Naive thymus-derived CD8-positive, alpha-beta T cell (primary cell): ENCODE data around the gene GRIA1. TPM values are rescaled to one million over a fixed set of nuclear protein-coding genes. Genes with fewer than 3 reads are reported as not detected.
"Not testable (repeated sequence)": the region's sequence is repeated elsewhere in the genome, so short reads cannot be mapped to it uniquely, and the experiment has no call there.

Experiments
- ATAC-seq, 2 donors: fragments of 150-1000 bp; cut with Tn5 transposase in 1 of 2; sonication (Bioruptor Pico), chemical (Tn5 transposase) in 1 of 2; 1 replicate in 1 of 2; 2 replicates in 1 of 2; pipeline ENCODE4 v1.10.0; 2021; ENCODE audit warnings: mild to moderate bottlenecking in 2 of 2, moderate library complexity in 2 of 2
- POLR2A ChIA-PET: fragments of 350-600 bp; sonication (Branson Sonifier 250); formaldehyde crosslinking; loops from one replicate; lab custom pipeline; 2021; ENCODE audit warnings: antibody characterized with exemption; lab: Charles Lee
- DNase-seq, 10 donors: peaks; one replicate each; pipeline versions ENCODE4 v3.0.0 to v3.0.0-alpha.2; 2020 to 2022
- H3K27ac Mint-ChIP-seq, 10 donors: one replicate each; pipeline ENCODE4 v1.8.0; 2020 to 2022; ENCODE audit warnings: mild to moderate bottlenecking in 10 of 10, mixed read lengths in 10 of 10, moderate library complexity in 4 of 10, inconsistent platforms in 1 of 10
- H3K27me3 Mint-ChIP-seq, 5 donors: one replicate each; pipeline ENCODE4 v1.8.0; 2021 to 2022; ENCODE audit warnings: mixed read lengths in 5 of 5
- H3K36me3 Mint-ChIP-seq, 3 donors: one replicate each; pipeline ENCODE4 v1.8.0; 2020 to 2022; ENCODE audit warnings: mixed read lengths in 3 of 3, mild to moderate bottlenecking in 2 of 3, inconsistent platforms in 1 of 3
- H3K4me1 Mint-ChIP-seq, 4 donors: one replicate each; pipeline ENCODE4 v1.8.0; 2021 to 2022; ENCODE audit warnings: mixed read lengths in 4 of 4
- H3K4me3 Mint-ChIP-seq, 10 donors: one replicate each; pipeline ENCODE4 v1.8.0; 2020 to 2022; ENCODE audit warnings: mild to moderate bottlenecking in 10 of 10, mixed read lengths in 10 of 10, moderate library complexity in 6 of 10, inconsistent platforms in 1 of 10
- H3K9me3 Mint-ChIP-seq, 9 donors: one replicate each; pipeline ENCODE4 v1.8.0; 2020 to 2022; ENCODE audit warnings: mixed read lengths in 9 of 9, mild to moderate bottlenecking in 3 of 9, inconsistent platforms in 1 of 9, moderate library complexity in 1 of 9
- polyA plus RNA-seq, 3 donors: library from polyadenylated mRNA; unstranded; fragments of 300-500 nt; fragmentation: Illumina TruSeq; gene quantifications; one replicate each; pipeline ENCODE4 v1.2.3, GENCODE V29; 2021
- total RNA-seq, 8 experiments: library from RNA in 2 of 8; stranded (reverse) in 2 of 8; gene quantifications; one replicate each; pipeline ENCODE4 v1.2.3 and lab custom pipeline; 2021 to 2026

Gene GRIA1
- total and polyA plus RNA-seq, 5 experiments from 2014 or later, result not detected

GRCh38 chr5:153827397-153827796 is 336.9 kb downstream of the GRIA1 start:
- DNase-seq (no peak), ATAC-seq (no peak)
- H3K36me3 Mint-ChIP-seq, result no peaks in the 10 kb centered on the region
- H3K27ac Mint-ChIP-seq, result no peak overlapping the region
- peaks cover 0 to 9% (median 2%) of the 10 kb centered on the region in 5 donors for H3K27me3 Mint-ChIP-seq
- POLR2A ChIA-PET, result no interaction called here
- no peak overlapping the region for H3K4me3 Mint-ChIP-seq
- no peaks in the 10 kb centered on the region for H3K4me1 Mint-ChIP-seq
- peaks cover 2 to 13% (median 7%) of the 10 kb centered on the region in 9 donors for H3K9me3 Mint-ChIP-seq

- Mint-ChIP-seq H3K4me1 (no peaks in the 10 kb centered on the region), H3K9me3 (peaks cover 2 to 13% (median 7%) of the 10 kb centered on the region in 9 donors), H3K27ac (no peak overlapping the region), H3K4me3 (no peak overlapping the region), H3K36me3 (no peaks in the 10 kb centered on the region), H3K27me3 (peaks cover 0 to 12% (median 9%) of the 10 kb centered on the region in 5 donors)
- DNase-seq (no peak), ATAC-seq (no peak)
- POLR2A ChIA-PET, result no interaction called here
Measured at GRCh38 chr5:153829510-153830065, 339.1 kb downstream of the GRIA1 start.

- H3K4me1 Mint-ChIP-seq, result no peaks in the 10 kb centered on the region
- H3K27me3 Mint-ChIP-seq, result peaks cover 0 to 12% (median 3%) of the 10 kb centered on the region in 5 donors
- H3K27ac Mint-ChIP-seq, result no peak overlapping the region
- DNase-seq (no peak), ATAC-seq (no peak)
- H3K36me3 Mint-ChIP-seq, result no peaks in the 10 kb centered on the region
- no peak overlapping the region for H3K4me3 Mint-ChIP-seq
- POLR2A ChIA-PET, result no interaction called here
- peaks cover 0 to 13% (median 7%) of the 10 kb centered on the region in 9 donors for H3K9me3 Mint-ChIP-seq
Measured at GRCh38 chr5:153831973-153832372, 341.5 kb downstream of the GRIA1 start.

- peaks cover 0 to 3% (median 0%) of the 10 kb centered on the region in 9 donors for H3K9me3 Mint-ChIP-seq
- POLR2A ChIA-PET, result no interaction called here
- H3K4me3 Mint-ChIP-seq, result no peak overlapping the region
Measured at GRCh38 chr5:153835891-153836515, 345.5 kb downstream of the GRIA1 start.

GRCh38 chr5:153849303-153850113 is 359.0 kb downstream of the GRIA1 start:
- H3K4me1 Mint-ChIP-seq, DNase-seq, H3K27me3 Mint-ChIP-seq, POLR2A ChIA-PET, H3K4me3 Mint-ChIP-seq, H3K36me3 Mint-ChIP-seq, ATAC-seq, H3K27ac Mint-ChIP-seq: not testable (repeated sequence)
- H3K9me3 Mint-ChIP-seq, result peaks cover 0 to 15% (median 4%) of the 10 kb centered on the region in 9 donors

More at GRCh38 chr5:153835891-153836515, 345.5 kb downstream of the GRIA1 start:
- Mint-ChIP-seq H3K4me1 (peaks cover 0 to under 1% (median 0%) of the 10 kb centered on the region in 4 donors), H3K27ac (no peak overlapping the region), H3K36me3 (peaks cover 0 to under 1% (median 0%) of the 10 kb centered on the region in 3 donors), H3K27me3 (peaks cover 0 to 15% (median 3%) of the 10 kb centered on the region in 5 donors)
- ATAC-seq (no peak), DNase-seq (no peak)

- H3K4me1 Mint-ChIP-seq, result no peaks in the 10 kb centered on the region
- POLR2A ChIA-PET, result no interaction called here
- H3K9me3 Mint-ChIP-seq, result peaks cover 0 to 16% (median 4%) of the 10 kb centered on the region in 9 donors
- DNase-seq (no peak), ATAC-seq (no peak)
- peaks cover 5 to 17% (median 8%) of the 10 kb centered on the region in 5 donors for H3K27me3 Mint-ChIP-seq
- H3K36me3 Mint-ChIP-seq, result peaks cover 0 to 1% (median 0%) of the 10 kb centered on the region in 3 donors
- no peak overlapping the region for H3K4me3 Mint-ChIP-seq
- H3K27ac Mint-ChIP-seq, result no peak overlapping the region
Measured at GRCh38 chr5:153860195-153860886, 369.9 kb downstream of the GRIA1 start.

GRCh38 chr5:153862906-153863305 is 372.4 kb downstream of the GRIA1 start:
- not testable (repeated sequence) for DNase-seq

More at GRCh38 chr5:153862906-153863305, 372.4 kb downstream of the GRIA1 start:
- ATAC-seq, H3K4me3 Mint-ChIP-seq, H3K36me3 Mint-ChIP-seq, H3K9me3 Mint-ChIP-seq, POLR2A ChIA-PET, H3K4me1 Mint-ChIP-seq: not testable (repeated sequence)
- peak overlapping the region in 1 of 10 donors; percentile 67 for H3K27ac Mint-ChIP-seq
- peaks cover 5 to 18% (median 10%) of the 10 kb centered on the region in 5 donors for H3K27me3 Mint-ChIP-seq
